Skeletal muscle cell (primary cell): ENCODE measurements around the gene BAHCC1.

Source experiments
- DNase-seq: peaks from one replicate; pipeline ENCODE4 v3.0.0-alpha.2; 2010; ENCODE audit warnings: low read depth
- H3K4me3 ChIP-seq: 2 replicates; pipeline ENCODE4 v1.5.1; 2011; ENCODE audit warnings: low read depth, mild to moderate bottlenecking, control low read depth, low read length, moderate library complexity

BAHCC1 gene

DNA sequence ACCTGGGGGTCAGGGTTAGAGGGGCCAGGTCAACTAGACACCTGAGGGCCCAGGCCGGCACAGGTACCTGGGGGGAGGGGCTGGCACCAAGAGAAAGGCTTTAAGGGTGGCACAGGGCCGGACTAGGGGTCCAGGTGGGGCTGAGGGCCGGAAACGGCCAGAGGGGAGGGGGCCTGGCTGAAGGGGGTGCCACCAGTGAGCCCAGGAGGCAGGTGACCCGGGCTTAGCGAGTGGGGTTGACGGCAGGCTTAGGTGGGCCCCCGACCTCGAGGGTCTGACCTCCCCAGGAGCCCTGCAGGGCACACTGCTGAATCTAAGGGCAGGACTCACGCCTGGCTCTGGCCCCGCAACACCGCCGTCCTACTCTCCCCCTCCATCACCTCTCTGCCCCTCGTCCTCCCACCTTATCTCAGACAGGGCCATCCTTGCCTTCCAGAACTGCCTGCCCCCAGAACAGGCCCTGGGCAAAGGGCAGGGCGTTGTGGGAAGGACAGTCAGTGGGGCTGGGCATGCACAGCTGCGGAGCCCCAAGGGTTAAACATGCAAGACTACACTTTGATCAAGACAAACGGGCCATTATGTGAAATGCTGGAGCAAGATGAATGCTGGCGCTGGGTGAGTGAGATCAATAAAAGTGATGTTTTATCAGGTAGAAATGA is 73.0 kb downstream of the BAHCC1 start:
- DNase-seq = no peak
- H3K4me3 ChIP-seq = no peak overlapping the region

DNA sequence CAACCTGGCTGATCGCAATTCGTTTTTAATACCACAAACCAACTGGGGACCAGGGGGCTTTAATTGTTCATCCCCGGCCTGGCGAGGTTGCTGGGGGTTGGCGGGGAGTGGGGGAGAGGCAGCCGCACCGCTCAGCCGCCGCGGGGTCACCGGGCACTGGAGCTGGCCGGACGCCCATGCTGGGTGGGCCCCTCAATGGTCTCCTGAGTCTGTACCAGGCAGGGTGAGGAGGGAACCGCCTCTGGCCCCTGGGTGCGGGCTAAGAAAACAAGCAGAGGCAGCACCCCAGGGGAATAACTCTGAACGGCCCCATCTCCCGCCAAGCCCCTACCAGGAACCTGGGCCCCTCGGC is 73.5 kb downstream of the BAHCC1 start:
- H3K4me3 ChIP-seq = no peak overlapping the region
- no peak for DNase-seq

DNA sequence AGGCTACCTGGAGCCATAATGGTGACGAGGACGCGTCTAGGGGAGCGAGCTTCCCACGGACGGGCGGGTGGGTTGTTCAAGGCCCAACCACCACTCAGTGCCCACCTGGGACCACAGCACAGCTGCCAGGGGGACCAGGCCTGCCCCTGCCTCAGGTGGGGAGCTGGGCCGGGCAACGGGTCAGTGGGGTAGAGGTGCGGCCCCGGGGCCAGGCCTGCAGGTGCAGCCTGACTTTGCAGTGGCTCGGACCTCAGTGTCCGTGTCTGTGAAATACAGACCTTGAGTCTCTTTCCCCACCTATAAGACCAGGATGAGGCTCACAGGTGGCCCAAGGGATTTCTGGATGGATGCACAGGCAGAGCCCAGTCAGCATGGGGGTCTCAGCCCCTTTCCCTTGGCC is 74.0 kb downstream of the BAHCC1 start:
- H3K4me3 ChIP-seq = no peak overlapping the region
- DNase-seq = no peak

DNA sequence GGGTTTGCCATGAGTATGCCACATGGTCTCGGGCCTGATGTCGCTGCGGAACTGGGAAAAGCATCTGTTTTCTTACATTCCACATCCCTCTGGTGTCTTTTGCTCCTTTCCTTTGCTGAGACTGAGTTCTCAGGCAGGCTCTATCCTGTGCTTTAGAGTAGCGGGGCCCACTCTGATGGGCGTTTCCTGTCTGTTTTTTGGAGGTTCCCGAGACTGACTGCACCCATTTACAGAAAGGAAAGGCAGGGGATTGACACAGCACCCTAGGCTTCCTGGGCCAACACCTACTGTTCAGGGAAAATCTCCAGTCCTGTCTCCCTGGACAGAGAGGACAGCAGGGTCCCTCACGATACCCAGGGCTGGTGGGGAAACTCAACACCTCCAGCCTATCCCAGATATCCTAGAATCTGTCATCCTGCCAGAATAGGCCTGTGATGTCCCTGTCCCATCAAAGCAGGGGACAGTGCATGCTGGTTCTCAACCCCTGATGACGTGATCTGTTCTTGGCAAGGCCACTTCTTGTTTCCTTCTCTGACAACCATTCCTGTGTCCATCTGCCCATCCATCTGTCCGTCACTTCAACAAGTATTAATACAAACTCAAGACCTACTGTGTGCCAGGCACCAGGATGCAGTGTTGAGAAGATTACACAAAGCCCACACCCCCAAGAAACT is 75.2 kb downstream of the BAHCC1 start:
- H3K4me3 ChIP-seq = no peak overlapping the region
- no peak for DNase-seq

DNA sequence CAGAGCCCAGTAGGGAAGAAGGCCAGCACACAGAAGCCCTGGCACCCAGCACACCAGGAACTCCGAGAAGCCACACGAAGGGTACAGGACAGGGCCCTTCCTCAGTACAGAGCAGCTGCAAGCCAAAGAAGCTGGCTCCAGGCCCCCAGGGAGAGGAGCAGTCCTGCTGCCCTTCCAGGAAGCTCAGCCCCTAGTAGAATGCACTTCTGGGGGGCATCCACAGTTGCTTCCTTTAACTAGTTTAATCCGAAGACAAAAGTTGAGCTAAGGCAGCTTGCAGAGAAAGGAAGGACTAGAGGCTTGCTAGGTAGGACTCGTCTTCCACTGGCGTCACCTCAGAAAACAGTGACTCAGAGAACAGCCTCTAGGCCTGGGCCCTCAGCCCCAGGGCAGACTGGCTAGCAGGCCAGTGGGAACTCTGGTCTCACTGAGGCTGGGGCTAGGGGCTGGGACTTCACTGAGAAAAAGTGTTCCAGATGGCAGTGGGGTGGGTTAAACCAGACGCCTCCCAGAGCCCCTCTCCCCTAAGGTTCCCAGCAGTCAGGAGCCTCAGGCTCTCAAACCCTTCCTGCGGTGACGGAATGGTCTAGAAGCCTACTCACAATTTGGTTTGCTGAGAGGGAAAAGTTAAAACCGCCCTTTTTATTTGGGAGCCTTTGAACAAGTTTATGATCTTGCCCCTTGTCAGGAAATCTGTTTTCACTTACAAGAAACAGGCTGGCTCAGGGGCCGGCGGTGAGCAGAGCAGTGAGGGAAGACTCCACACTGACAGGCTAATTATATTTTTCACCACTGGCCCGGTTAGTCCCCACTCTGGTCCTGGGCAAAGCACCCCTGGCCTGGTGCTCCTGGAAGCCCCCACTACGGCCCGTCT is 75.9 kb downstream of the BAHCC1 start:
- DNase-seq = no peak
- H3K4me3 ChIP-seq = no peak overlapping the region

DNA sequence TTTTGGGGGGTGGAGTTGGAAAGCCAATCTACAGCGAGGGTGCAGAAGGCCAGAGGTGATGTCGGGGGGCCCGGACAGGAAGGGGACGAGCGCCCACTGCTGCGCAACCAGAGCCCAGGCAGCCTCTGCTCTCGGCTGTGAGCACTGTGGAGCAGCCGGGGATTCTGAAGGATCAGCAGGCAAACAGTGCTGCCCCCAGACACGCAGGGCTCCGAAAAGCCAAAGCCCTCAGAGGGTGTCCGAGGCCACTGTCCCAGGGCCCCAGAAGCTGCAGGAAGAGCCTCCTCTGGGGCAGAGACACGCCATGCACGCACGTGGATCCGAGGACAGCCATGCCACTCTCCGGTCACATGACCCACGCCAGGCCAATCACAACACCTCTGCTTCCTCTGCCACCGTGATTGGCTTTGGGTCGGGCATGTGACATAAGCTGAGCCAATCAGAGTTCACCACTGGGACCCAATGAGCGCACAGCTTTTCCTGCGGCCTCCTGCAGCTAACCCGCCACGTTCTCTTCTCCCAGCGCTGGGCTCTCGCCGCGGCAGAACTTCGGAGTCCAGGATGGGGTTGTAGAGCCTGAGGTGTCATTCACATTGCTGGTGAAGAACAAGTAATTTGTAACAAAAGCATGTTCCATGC is 76.7 kb downstream of the BAHCC1 start:
- H3K4me3 ChIP-seq = peak overlapping the region; percentile 34
- peak; percentile 80 for DNase-seq

DNA sequence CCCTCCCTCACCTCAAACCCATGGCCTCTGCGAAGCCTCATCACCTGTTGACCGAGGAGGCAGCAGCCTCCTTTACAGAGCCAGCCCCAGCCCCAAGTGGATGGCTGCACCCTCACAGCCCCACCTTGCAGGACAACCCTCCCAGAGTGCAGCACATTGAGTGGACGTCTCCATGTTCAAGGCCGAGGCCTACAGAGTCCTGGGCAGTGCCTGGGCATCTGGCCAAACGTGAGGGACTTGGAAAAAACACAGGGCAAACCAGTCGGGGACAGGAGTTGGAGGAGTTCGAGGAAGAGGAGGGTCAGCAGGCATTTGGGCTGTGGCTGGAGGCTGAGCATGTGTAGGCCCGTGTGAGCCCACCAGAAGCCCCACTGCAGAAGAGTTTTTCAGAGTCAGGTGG is 77.8 kb downstream of the BAHCC1 start:
- no peak overlapping the region for H3K4me3 ChIP-seq
- no peak for DNase-seq

DNA sequence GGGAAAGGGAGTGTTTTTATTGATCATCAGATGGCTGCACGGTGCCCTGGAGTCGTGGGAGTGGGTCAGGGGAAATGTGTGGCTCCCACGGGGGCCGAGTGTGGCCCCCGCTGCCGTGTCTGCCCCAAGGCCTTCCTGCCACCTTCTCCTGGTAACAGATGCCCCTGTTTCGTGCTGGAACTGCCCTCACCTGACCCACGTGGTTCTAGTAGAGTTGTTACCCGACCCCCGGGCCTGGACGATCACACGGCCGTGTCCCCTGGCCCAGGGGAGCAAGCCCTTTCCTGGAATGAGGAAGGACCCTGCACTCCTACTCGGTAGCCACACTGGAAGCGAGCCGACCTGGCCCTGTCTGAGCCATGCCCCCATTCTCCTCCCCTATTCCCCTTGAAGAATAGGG is 79.7 kb downstream of the BAHCC1 start:
- no peak overlapping the region for H3K4me3 ChIP-seq
- no peak for DNase-seq

DNA sequence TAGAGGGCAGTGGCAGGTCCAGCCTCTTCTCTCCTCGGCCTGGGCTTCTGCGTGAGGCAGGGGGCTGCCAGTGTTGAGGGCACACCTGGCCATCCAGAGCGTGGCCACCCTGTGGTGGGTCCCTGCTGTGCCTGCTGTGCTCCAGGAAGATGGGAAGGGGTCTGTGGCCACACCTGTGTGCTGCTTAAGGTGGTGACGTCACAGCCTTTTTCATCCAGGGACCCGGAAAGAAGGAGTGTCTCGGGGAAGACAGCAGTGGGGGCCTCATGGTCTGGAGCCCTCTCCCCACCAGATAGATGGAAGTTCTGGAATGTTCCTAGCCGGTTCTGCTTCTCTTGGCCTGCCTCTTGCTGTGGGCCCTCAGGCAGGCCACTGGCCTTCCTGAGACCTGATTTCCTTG is 80.8 kb downstream of the BAHCC1 start:
- no peak overlapping the region for H3K4me3 ChIP-seq
- DNase-seq = no peak

DNA sequence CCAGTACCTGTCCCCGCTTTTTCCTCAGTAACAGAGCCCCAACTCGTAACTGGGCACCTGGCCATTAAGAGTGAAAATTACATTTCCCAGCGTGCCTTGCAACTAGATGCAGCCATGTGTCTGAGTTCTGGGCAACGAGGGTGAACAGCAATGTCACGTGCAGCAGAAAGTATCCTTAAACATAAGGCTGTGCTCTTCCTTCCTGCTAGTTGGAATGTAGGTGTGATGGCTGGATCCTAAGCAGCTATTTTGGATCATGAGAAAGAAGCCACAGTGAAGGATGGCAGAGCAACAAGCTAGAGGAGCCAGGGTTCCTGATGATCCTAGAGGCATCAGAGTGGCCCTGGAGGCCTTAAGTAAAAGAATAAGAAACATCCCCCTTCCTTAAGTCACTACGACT is 81.4 kb downstream of the BAHCC1 start:
- no peak for DNase-seq
- no peak overlapping the region for H3K4me3 ChIP-seq

DNA sequence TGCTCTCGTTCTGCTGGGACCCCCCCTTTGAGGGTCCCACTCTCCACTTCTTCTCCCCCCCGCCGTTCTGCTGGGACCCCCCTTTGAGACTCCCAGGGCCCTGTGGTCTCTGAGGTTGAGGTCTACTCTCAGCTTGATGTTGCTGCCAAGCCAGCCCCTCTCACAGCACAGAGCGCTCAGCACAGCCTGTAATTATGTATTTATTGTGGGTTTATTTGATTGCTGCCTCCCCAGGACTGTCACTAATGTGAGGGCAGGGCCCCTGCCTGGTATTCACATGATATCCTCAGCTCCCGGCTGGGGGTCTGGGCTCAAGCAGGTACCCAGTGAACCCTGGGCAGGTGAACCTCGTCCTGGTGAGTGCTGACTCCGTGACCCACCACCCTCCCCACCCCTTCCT is 81.9 kb downstream of the BAHCC1 start:
- DNase-seq = no peak
- H3K4me3 ChIP-seq = no peak overlapping the region

DNA sequence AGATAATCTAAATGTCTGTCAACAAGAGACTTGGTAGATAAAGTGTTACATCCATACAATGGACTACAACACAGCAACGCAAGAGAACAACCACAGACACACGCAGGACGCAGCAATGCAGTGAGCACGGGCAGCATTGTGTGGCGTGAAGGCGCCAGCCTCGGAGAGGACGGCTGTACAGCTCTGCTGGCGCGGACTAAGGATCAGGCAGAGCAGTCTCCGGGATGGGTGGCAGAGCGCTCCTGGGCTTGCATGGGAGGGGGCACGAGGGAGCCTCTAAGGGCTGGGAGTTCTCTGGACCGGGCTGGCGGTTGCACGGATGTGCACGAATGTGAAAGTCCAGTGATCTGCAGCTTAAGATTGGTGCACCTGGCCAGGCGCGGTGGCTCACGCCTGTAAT is 82.9 kb downstream of the BAHCC1 start:
- no peak overlapping the region for H3K4me3 ChIP-seq
- DNase-seq = no peak

DNA sequence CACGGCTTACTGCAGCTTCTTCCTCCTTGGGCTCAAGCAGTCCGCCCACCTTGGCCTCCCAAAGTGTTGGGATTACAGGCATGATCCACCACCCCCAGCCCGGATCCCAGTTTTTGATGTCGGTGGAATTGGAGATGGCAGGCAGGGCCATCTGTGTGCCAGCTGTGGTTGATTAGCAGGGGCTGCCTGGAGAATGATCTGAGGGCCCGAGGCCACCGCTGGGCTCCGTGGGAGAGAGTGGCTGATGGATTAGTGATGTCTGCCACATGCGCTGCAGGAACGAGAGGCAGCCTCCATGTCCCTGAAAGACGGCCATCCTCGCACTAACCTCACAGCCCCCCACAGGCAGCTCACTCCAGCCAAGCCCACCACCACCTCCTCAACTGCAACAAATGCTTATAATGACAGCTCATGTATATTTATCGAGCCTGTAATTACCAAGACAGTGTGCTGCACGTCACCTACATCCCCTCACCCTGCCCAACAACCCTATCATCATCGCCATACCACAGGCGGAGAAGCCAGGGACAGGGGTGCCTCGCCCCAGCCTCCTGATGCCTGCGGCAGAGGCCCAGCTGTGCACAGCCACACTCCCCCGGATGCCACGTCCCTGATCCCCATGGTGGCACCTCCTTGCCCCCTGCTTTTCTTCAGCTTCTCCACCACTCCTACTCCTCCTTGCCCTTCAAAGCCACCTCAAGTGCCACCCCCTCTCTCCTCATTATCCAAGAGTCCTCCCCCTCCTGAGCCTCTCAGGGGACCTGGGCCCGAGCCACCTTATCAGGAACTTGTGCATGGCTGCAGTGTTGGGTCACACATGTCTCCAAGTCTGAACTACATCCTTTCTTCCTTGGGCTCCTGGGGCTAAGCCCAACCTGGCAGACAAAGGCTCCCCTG is 84.2 kb downstream of the BAHCC1 start:
- DNase-seq = no peak
- no peak overlapping the region for H3K4me3 ChIP-seq

DNA sequence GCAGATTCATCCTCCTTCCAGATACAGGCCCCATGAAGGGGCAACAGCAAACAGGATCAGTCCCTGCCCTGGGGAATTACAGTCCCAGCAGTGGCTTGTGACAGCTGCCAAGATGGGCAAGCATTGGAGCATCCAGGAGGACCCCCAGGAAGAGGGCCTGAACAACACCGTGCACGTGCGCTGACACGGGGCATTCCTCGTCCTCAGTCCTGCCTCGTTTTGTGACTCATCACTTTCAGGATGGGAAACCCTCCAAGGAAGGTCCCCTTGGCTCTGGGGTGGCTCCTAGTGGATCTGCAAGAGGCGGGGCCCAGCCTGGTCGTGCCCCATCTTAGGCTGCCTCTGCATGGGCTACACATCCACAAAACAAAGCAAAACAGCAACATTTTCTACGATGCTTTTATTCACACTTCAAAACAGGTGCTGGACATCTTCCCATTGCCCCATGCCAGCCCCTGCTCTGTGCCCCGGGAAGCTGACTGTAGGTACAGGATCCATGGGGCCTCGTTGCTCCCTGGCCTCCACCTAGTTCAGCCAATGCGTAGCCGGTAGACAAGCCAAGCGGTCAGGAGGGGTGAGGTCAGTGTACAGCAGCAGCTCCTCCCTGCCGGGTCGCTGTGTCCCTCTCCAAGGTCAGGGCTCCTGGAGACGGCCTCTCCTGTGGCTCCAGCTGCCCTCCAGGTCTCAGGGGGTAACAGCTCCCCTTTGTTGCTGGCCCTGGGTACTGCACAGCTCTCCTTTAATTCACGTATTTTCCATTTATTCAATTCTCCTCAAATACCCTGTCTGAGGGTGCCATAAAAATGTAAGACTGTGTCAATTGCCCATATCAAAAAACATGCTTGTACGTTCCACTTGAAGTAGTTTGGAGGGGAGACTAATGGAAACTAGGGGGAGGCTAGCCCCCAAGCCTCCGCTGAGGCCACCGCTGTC is 85.1 kb downstream of the BAHCC1 start:
- DNase-seq = peak; percentile 41
- peak overlapping the region; percentile 51 for H3K4me3 ChIP-seq

DNA sequence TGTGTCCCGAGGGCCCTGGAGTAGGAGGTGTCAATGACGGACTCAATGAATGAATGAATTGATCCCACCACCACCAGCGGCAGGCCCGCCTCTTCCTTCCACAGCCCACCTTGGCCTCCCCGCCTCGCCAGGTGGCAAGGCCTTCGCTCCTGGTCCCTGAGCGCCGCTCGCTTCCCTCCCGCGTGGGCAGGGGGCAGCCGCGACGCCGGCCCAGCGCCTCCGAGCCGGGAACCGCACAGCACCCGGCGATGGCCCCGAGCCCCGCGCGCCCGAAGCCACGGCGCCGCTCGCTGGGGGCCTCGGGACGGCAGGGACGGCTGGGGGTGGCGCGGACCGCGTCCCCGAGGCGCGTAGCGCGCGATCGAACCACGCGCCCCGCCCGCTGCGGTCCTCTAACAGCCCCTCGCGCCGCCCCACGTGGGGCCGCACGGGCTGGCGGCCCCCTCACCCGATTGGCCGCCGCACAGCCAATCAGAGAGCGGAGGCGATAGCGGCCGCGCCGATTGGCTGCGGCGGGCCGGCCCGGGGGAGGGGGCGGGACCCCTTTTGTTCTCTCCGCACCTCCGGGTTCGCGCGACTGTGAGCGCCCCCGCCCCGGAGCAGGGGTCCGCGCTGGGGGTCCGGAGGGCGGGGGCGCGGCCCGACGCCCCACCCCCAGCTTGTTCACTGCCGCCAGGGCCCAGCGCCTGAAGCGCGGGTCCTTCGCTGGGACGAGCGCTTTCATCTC is 86.0 kb downstream of the BAHCC1 start:
- no peak for DNase-seq
- H3K4me3 ChIP-seq = peak overlapping the region; percentile 51

DNA sequence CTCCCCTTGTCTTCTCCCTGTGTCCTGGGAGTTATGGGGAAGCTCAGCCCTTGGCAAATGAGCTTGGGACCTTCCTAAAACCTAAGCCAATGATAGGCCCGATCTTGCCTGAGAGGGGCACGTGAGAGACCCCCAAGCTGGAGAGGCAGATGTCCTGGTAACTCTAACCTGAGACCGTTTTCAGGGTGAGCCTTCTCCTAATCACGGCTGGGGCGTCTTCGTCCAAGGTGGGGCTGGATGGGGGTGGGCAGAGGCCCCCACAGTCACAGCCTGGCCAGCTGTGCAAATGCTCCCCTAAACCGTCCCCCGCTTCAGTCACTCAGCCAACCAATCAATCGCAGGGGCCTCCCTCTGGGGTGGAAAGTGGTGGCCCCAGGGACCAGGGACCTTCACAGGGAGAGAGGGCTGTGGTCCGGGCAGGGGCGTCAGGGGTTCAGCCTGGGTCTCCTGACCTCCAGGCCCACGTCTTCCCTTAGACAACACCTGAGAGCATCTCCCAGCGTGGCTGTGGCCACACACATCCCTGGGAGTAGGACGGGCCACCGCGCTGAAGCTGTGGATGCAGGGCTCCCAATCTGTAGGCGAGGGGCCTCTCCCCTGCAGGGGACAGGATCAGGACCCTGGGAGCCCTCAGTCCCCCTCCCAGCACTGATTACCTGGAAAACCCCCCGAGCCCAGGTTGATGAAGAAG is 86.7 kb downstream of the BAHCC1 start:
- peak overlapping the region; percentile 51 for H3K4me3 ChIP-seq
- no peak for DNase-seq

DNA sequence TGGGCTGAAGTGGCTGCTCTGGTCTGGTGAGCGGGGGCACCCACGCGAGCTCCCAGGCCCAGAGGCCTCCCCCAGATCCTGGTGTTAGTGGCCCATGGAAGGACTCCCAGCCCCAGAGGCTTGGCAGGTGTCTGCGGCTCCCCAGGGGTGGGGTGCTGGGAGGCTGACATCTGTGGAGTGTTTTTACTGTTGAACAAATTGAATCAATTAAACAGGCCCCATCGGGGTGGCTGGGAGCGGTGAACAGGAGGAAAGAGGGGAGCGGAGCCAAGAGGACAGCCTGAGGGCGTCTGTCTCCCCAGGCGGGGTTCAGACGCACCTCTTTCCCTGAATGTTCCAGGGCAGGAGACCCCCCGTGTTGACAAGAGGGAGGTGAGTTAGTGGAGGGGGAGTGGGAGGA is 87.4 kb downstream of the BAHCC1 start:
- no peak for DNase-seq

More for the DNA sequence above, 87.4 kb downstream of the BAHCC1 start:
- H3K4me3 ChIP-seq = no peak overlapping the region
